ENCODE measurements around the gene CYFIP1.

DNA sequence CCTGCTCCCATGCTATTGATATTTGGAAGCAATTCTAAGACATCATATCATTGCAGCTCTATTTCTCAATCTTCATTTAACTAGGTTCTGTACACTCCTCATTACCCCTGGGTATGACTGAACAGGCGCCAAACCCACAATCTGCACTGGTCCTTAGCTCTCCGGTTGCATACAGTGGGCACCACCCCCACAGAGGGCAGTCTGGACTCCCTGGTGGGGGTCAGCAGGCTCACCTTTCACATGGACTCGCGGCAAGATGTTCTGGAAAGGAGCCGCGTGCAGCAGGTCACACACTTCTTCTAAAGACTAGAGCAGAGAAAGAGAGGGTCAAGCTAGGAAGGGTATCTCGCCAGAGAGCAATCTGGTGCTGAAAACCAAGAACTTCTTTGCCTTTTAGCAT, 105.2 kb downstream of the CYFIP1 start:
- TF ChIP-seq EZH2 (IDR thresholded peaks at IDR 0.05; ENCODE audit: borderline replicate concordance, low read depth, low read length) (no peak), POLR2G (IDR thresholded peaks at IDR 0.05; ENCODE audit: low read depth, low read length) (no peak)
- TF ChIP-seq, protein P1, sequence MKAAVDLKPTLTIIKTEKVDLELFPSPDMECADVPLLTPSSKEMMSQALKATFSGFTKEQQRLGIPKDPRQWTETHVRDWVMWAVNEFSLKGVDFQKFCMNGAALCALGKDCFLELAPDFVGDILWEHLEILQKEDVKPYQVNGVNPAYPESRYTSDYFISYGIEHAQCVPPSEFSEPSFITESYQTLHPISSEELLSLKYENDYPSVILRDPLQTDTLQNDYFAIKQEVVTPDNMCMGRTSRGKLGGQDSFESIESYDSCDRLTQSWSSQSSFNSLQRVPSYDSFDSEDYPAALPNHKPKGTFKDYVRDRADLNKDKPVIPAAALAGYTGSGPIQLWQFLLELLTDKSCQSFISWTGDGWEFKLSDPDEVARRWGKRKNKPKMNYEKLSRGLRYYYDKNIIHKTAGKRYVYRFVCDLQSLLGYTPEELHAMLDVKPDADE (conservative IDR thresholded peaks at IDR 0.05; ENCODE audit: control insufficient read depth, low read depth, low read length) = no peak

Measured in K562 (cell line).